ENCODE measurements around the gene GTPBP1.

GTPBP1 gene

DNA sequence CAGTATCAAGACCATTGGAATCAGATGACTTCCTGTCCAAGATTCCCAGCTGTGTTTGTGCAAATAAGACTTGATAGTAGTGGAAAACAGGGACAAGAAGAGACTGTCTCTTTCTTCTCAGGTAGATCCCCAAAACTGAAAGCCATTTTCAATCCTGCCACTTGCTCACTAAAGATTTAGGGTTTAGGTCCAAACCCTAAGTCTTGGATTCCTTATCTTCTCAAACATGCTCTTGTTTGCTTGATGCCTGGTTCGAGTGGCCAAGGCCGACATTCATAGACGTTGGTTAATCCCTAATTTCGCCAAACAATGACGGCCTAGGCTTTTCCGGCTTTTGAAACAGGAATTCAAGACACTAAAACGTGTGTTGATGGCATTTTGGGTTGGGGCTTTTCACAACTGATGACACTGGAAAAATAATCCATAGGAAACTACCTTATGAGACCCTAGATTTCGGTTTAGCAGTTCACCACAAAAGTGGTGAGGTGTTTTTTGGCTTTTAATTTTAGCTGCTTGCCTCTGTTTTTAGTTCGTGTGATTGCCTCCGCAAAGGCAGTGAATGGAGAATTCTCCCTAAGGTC is 1.0 kb upstream of the GTPBP1 start:
- no peak for DNase-seq

GRCh38 chr22:38706101-38706900 is 557 bp downstream of the GTPBP1 start:
- peak; percentile 41 for DNase-seq

DNA sequence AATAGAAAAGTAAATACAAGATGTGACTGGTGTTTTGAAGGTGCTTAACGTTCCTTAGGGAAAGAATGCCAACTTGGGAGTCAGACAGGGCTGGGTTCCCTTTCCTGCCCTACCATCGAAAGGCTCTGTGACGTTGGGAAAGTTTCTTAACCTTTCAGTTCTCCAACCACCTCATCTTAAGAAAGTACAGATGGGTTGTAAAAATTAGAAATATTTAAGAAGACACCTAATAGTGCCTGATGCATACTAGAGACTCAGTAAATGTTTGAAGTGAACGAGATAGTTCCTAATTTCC is 1.1 kb downstream of the GTPBP1 start:
- no peak for DNase-seq

GRCh38 chr22:38707346-38707745 is 1.6 kb downstream of the GTPBP1 start:
- DNase-seq: no peak

- no peak for DNase-seq
These were observed 2.2 kb downstream of the GTPBP1 start for GRCh38 chr22:38707984-38708383.

- no peak for DNase-seq
These were observed 3.6 kb downstream of the GTPBP1 start for GRCh38 chr22:38709306-38709705.

DNA sequence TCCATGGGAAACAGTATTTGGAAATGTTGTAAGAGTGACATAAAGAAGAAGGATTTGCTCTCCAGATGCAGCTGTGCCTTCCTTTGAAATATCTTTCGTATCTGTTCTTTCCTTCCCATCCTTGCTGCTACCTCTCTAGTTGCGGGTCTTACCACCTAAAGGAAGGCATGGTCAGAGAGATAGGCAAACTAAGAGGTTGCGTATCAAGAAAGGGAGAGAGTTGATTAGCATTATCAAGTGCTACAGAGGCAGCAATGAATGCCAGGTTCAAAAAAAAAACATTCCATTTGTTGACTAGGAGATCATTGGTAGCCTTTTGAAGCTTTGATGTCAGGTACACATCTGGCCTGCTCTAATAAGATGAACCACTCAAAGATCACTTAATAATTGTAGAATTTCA is 4.6 kb downstream of the GTPBP1 start:
- no peak for DNase-seq

DNA sequence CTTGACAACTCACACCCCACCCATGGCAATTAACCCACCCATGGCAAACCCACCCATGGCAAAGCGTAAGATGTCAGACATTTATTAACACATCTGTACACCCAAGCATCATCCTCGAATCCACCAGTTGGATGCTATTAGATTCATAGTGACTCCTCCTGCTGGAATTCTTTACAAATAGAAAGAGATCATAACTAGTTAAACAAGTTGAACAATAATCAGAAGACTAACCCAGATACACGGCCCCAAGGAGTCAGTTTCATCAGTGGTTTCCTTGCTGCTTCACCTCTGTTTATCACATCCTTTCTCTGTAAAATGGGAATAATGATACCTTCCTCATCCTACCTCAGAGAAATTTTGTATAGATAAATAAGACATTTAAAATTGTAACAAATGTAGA is 5.1 kb downstream of the GTPBP1 start:
- DNase-seq: no peak

GRCh38 chr22:38712486-38713207 is 6.9 kb downstream of the GTPBP1 start:
- no peak for DNase-seq

- DNase-seq: no peak
These were observed 8.2 kb downstream of the GTPBP1 start for GRCh38 chr22:38713921-38714320.

GRCh38 chr22:38715176-38715764 is 9.5 kb downstream of the GTPBP1 start:
- DNase-seq: no peak

DNA sequence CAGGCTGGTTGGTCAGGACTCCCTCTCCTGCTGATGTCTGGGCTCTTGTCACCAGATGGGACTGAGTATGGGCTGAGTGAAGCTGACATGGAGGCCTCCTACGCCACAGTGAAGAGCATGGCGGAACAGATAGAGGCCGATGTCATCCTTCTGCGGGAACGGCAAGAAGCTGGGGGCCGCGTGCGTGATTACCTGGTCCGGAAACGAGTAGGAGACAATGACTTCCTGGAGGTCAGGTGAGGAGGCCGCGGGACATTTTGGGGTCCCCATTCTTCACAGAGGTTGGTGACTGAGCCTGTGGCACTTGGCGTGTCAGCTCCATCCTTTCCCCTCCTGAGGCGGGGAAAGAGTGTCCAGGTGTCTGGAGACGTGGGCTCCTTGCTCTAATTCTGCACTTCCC is 10.1 kb downstream of the GTPBP1 start:
- no peak for DNase-seq

- no peak for DNase-seq
These were observed 10.5 kb downstream of the GTPBP1 start for GRCh38 chr22:38716271-38716670.

- DNase-seq: no peak
These were observed 11.1 kb downstream of the GTPBP1 start for GRCh38 chr22:38716826-38717225.

DNA sequence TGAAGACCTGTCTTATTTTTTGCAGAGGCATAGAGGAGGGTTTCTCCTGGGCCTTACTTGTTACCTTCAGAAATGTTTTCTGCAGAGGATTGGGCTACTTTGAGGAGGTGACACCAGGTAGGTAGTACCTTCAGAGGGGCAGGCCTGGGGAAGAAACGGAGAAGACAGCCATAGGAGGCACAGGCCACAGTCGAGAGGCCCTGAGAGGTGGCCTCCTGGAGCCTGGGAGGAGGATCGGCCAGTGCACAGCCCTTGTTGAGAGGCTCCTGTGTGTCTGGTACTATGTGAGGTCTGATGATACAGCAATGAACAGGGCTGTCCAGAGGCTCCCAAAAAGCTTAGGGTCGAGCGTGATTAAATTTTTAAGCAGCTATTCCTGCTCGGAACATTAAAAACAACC is 11.5 kb downstream of the GTPBP1 start:
- no peak for DNase-seq

DNA sequence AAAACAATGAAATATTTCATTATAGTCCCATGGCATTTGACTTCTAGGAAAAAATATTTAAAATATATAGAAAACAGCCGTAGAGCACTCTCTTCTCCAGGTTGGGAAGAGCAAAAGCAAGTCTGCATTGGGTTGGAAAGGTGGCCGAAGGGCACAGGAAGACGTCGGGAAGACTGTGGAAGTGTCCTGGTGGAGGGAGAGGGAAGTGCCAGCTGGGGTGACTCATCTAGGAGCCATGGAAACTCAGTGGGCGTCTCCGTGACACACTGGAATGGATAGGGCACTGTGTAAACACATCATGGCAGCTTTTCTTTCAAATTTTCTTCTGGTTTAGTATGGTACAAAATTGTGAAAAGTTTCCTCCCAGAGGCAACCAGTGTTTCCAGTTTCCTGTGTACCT is 12.7 kb downstream of the GTPBP1 start:
- DNase-seq: no peak

DNA sequence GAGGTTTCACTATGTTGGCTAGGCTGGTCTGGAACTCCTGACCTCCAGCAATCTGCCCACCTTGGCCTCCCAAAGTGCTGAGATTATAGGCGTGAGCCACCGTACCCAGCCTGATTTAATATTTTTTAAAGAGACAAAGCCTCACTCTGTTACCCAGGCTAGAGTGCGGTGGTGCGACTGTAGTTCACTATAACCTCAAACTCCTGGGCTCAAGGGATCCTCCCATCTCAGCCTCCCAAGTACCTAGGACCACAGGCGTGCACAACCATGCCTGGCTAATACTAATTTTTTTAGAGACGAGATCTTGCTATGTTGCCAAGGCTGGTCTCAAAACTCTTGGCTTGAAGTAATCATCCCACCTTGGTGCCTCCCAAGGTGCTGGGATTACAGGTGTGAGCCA is 13.5 kb downstream of the GTPBP1 start:
- no peak for DNase-seq

DNA sequence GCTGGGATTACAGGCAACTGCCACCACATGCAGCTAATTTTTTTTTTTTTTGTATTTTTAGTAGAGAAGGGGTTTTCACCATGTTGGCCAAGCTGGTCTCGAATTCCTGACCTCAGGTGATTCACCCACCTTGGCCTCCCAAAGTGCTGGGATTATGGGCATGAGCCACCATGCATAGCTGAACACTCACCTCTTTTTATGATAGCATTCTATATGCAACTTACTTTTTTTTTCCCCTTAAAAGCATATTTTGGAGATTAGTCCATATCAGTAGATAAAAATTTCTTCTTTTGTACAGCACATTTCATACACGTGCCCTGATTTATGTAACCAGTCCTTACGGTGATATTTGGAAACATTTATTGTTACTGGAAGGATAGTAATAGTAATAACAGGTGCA is 14.6 kb downstream of the GTPBP1 start:
- DNase-seq: no peak

DNA sequence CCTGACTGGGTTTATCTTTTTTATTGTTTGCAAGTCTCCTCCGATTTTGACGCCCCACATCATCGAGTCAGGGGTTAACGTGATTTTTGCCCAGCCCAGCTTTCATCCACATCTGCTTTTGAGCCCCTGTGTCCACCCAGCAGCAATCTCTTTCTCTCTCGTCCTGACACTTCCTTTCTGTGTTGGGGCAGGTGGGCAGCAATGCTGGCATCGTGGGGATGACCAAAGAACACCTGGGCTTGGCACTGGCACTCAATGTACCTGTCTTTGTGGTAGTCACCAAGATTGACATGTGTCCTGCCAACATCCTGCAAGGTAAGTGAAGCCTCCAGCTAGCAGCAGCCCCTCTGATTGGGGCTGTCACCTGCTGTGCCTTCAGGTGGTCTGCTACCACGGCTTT is 15.8 kb downstream of the GTPBP1 start:
- no peak for DNase-seq

GRCh38 chr22:38724176-38724575 is 18.4 kb downstream of the GTPBP1 start:
- DNase-seq: no peak

DNA sequence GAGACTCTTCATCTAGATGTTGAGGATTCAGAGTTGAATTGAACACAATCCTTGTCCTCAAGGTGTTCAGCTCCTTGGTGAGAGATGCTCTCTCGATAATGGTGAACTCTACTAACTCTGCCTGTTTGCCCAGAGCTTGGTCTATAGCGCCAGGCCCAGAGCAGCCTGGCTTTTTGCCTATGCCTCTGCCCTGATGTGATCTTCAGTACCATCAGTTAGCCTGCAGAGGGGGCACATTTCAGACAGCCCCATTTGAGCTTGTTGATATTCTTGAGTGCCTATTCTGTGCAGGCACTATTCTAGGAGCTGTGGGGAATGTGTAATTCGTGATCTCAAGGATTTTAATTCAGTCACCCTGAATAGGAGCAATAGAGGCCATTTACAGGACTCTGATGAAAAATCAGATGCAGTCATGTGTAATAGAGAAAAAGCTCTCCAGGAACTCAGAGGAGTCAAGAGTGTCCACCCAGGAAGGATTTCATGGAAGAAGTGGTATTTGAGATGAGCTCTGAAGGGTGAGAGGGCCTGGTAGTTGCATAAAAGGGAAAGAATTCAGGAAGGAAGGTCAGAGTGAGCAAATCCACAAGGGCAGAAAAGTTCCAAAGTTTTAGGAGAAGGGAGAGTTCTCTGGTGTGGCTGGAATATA is 19.3 kb downstream of the GTPBP1 start:
- peak; percentile 64 for DNase-seq

DNA sequence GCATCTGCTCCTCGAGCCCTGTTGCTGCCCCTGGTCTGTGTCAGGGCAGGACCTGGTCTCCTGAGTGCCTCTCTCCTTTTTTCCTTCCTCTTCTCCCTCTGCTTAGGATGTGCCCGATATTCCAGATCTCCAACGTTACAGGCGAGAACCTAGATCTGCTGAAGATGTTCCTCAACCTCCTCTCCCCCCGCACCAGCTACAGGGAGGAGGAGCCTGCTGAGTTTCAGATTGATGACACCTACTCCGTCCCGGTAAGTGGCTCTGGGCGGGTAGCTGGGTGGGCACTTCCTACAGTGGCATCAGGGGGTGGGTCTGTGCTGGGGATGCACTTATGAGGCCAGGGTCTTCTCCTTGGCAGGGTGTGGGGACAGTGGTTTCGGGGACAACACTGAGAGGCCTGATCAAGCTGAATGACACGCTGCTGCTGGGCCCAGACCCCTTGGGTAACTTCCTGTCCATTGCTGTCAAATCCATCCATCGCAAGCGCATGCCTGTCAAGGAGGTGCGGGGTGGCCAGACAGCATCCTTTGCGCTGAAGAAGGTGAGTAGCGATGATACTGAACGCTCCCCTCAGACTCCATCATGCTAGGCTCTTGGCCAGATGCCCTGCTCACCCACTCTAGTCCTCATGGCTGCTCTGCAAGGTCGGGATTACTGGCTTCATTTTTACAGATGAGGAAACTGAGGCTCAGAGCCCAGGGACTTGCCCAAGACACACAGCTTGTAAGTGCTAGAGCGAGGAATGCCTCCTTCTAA is 20.3 kb downstream of the GTPBP1 start:
- DNase-seq: no peak

- no peak for DNase-seq
These were observed 21.4 kb downstream of the GTPBP1 start for GRCh38 chr22:38727123-38727522.

Data from CD4-positive, alpha-beta T cell treated with Interleukin-17A for 1 hour (primary cell).